Measurements from ENCODE around the gene EXOC3L2. TPM values are rescaled to one million over a fixed set of nuclear protein-coding genes. Genes with fewer than 3 reads are reported as not detected.

Gene EXOC3L2
- total RNA-seq, 1 donor from 2014 or later, result 0.97 TPM

DNA sequence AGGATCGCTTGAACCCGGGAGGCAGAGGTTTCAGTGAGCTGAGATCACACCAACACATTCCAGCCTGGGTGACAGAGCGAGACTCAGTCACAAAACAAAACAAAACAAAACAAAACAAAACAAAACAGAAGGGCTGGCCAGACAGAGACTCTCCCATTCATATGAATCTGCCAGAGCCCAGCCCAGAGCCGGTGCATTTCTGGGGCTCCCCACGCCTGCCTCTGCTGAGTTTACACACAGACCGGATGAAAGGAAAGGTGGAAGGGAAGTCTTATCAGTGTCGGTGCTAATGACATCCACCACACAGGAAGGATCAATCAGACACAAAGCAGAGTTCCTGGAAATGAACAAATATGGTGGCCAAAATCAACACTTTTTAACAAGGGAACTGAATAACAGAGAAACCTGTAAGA, 74.0 kb downstream of the EXOC3L2 start:
- no peak for ATAC-seq
- intact Hi-C loops (cut with DNase I), result no loop called here
- DNase-seq (ENCODE audit: missing footprints), result no peak

DNA sequence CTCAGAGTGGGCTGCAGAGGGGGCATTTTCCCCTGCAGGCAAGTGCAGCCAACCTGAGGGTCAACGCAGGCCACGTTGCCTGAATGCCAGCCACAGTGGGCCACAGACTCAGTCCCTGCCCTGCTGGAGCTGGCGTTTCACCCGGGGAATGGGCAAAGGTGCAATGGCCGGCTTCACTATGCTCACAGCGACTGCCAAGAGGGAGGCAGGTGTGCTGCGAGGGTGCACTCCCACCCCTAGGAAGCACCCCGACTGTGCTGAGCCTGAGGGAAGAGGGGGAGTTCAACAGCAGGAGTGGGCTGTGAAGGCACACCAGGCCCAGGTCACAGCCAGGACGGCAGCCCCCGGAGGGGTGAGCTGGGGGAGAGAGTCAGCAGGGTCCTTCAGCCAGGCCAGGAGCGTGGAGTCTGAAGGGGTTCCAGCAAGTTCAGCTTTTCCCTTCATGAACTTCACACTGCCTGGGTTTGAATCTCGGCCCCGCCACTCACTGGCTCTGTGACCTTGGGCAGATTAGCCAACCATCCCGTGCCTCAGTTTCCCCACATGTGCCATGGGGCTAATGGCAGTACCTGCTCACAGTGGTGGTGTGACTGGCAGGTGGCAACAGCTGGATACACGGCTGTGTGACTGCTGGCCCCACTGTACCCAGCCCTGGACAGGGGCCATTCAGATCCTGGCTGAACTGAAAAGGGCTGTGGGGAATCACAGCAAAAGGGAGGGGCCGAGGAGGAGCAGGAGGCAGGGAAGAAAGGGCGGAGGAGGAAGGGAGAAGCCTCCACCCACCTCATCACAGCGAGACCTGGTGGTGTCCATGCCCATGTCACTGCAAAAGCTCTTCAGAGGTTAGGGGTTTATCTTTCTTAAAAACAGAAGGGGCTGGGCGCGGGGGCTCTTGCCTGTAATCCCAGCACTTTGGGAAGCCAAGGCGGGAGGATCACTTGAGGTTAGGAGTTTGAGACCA, 74.8 kb downstream of the EXOC3L2 start:
- no peak for ATAC-seq
- intact Hi-C loops (cut with DNase I), result no loop called here
- DNase-seq (ENCODE audit: missing footprints), result no peak

- ATAC-seq (no peak), DNase-seq (ENCODE audit: missing footprints) (no peak)
- intact Hi-C loops (cut with DNase I), result no loop called here
Observed at GRCh38 chr19:45169602-45170001, 75.6 kb downstream of the EXOC3L2 start.

GRCh38 chr19:45168767-45169351, 76.3 kb downstream of the EXOC3L2 start:
- intact Hi-C loops (cut with DNase I), result no loop called here
- ATAC-seq (no peak), DNase-seq (ENCODE audit: missing footprints) (no peak)

DNA sequence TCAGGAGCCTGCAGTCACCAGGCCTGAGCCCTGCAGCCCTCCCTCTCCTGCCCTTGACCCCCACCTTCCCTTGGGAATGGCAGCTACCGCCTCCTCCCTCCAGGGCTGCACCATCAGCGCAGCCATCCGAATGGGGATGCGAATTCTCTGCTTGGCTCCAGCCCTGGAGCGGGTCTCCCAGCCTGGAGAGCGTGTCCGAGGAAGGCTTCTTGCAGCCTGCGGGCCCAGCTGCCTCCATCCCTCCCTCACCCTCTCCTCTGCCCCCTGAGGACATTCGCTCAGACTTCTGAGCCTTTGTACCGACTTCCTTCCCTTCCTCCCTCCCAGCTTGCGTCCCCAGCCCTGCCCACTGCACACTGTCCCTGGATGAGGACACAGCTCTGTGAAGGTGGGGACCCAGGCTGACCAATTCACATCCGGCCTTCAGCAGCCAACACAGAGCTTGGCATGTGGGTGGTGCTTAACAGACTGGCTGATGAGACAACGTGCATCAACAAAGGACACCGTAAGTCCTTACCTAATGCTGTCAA, 78.4 kb downstream of the EXOC3L2 start:
- ATAC-seq (no peak), DNase-seq (ENCODE audit: missing footprints) (peak; percentile 47)
- intact Hi-C loops (cut with DNase I), result no loop called here

DNA sequence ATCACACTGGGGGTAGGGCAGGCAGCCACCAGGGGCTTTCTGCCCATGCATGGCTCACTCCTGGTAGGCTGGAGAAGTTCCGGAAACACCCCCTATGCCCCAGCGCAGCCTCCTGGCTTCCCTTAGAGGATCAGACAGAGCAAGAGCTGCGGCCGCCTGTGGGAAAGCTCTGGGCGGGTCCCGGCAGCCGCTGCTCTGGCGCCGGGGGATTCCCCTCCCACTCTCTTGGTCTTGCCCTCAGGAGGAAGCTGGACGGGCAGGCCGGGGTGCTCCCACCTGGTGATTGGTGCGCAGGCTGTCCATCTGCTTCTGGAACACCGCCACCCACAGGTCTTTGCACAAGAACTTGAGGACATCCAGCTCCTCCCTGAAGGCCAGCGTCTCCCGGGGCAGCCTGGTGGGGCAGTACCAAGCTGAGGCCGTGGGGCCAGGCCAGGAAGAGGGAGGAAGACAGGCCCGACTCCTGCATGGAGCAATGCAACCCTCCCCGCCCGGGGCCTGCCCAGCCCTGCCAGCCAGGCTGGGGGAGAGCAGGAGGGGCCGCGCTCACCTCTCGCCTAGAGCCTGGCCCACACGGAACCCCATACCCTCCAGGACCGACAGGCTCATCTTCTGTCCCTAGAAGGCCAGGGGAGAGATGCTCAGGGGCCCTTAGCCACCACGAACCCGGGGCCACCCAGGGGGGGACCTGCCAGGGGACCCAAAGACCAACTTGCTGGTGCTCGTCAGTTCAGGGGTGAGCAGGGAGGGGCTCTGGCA, 80.5 kb downstream of the EXOC3L2 start:
- intact Hi-C loops (cut with DNase I), result no loop called here
- peak; percentile 37 for ATAC-seq
- peak; percentile 73 for DNase-seq (ENCODE audit: missing footprints)

DNA sequence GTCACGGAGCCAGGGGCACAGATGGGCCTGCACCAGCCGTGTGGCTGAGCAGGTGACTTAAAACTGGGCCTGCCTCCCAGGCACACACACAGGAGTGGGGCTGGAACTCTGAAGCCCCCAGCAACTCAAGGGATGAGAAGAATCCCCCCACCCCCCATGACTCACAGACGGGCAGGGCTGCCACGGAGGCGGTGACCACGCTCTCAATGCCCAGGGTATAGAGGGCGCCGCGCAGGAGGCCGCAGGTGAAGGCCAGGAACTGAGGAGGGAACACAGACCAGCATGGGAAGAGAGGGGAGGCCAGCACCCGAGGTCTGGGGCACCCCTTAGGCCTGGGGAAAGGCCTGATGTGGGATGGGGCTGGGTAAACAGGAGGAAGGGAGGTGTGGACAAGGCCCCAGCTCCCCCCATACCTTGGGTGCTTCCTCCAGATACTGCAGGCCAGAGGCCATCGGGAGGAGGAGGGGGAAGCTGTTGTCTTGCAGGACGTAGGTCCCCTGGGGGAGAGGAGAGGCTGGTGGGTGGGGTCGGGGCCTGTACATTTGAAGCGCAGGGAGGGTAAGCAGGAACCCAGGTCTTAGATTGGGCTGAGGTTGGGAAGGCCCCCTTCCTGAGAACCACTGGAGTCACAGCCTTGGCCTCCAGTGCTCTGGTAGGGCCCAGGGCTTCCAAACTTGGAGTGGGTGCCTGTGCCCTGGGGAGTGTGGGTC, 81.3 kb downstream of the EXOC3L2 start:
- DNase-seq (ENCODE audit: missing footprints) (peak; percentile 57), ATAC-seq (no peak)
- intact Hi-C loops (cut with DNase I), result no loop called here

DNA sequence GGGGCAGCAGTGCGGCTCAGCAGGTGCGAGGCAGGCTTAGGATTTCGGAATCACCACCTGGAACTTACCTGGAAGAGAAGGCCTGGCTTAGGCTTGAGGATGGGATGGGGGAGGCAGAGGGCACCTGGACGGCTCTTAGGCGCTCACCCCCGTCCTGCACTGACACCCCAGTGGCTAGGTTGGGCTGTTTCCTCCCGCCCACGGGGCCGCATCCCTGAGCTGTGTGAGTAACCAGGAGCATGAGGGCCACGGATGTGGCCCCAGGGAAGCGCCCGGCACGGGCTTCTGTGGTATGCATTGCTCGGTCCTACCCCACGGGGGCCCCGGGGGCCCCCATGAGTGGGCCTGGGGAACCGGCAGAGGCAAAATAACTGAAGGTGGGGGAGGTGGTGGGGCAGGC, 82.1 kb downstream of the EXOC3L2 start:
- intact Hi-C loops (cut with DNase I), result no loop called here
- DNase-seq (ENCODE audit: missing footprints) (peak; percentile 43), ATAC-seq (no peak)

DNA sequence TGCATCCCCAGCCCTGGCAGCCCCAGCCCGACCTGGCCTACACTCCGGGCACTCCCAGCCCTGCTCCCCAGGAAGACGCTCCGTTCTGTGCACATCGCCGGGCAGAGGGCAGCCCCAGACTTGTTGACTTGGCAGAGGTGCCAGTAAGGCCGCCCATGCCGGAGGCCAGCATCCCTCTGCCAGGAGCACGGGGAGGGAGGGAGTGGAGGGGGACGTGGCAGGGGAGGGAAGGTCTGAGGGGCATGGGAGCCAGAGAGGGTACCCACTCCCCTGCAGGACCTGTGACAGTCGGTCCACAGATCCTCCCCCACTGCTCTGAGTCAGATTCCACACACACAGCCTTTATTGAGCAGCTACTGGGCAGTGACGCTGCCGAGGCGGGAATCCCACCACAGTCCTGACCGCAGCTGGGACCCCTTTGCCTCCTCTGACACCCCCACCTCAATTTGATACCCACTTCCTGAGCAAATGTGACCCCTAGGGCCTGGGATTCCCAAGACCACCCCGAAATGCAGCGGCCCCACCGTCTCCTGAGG, 82.5 kb downstream of the EXOC3L2 start:
- ATAC-seq (no peak), DNase-seq (ENCODE audit: missing footprints) (peak; percentile 17)
- intact Hi-C loops (cut with DNase I), result no loop called here

Other genes with a start within 250 kb of the EXOC3L2 start
- gene RELB, start 243.9 kb downstream of the EXOC3L2 start, total RNA-seq, result 4.2 TPM
- 33.4 TPM for gene CLASRP, start 206.4 kb downstream of the EXOC3L2 start, total RNA-seq
- gene ZNF296, start 168.9 kb downstream of the EXOC3L2 start, total RNA-seq, result 0.19 TPM
- gene GEMIN7, start 166.1 kb downstream of the EXOC3L2 start, total RNA-seq, result 15.5 TPM
- 15.1 TPM for gene PPP1R37, start 152.2 kb downstream of the EXOC3L2 start, total RNA-seq
- gene NKPD1, start 84.4 kb downstream of the EXOC3L2 start, total RNA-seq, result not detected
- gene TRAPPC6A, start 67.2 kb downstream of the EXOC3L2 start, total RNA-seq, result 14.2 TPM
- 5.2 TPM for gene BLOC1S3, start 66.6 kb downstream of the EXOC3L2 start, total RNA-seq
- gene MARK4, start 5.9 kb upstream of the EXOC3L2 start, total RNA-seq, result 24.8 TPM
- gene CKM, start 77.5 kb upstream of the EXOC3L2 start, total RNA-seq, result 5,817 TPM
- gene KLC3, start 95.3 kb upstream of the EXOC3L2 start, total RNA-seq, result not detected
- 12.7 TPM for gene ERCC2, start 125.2 kb upstream of the EXOC3L2 start, total RNA-seq
- 182 TPM for gene PPP1R13L, start 159.7 kb upstream of the EXOC3L2 start, total RNA-seq
- gene POLR1G, start 161.2 kb upstream of the EXOC3L2 start, total RNA-seq, result 8.5 TPM
- 166 TPM for gene ERCC1, start 178.5 kb upstream of the EXOC3L2 start, total RNA-seq
- gene FOSB, start 222.6 kb upstream of the EXOC3L2 start, total RNA-seq, result 0.32 TPM